ENCODE results near the gene AHNAK.
"Not testable (repeated sequence)": the region's sequence is repeated elsewhere in the genome, so short reads cannot be mapped to it uniquely, and the experiment has no call there.

The AHNAK gene

DNA sequence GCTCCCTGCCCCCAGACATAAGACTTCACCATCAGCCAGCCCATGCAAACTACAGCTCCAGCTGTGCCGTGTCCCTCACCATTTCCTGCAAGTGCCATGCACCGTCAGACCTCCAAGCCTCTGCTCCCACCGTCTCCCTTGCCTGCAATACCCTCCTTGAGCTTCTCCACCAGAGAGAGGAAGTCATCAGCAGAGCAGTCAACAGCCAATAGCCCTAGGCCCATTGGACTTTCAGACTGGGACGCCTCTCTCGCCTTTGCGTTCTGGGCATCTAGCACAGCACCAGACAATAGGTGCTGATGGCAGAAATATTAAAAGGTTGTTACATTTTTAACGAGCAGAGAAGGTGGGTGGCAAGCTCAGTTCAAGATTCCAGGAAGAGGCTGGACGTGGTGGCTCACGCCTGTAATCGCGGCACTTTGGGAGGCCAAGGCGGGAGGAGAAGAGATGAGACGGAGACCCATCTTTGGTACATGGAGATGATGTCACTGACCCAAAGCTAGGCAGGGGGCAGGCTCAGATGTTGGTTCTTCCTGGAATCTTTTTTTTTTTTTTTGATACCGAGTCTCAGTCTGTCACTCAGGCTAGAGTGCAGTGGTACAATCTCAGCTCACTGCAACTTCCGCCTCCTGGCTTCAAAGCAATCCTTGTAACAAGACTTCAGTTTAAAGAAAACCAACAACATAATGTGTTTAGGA, 95.9 kb downstream of the AHNAK start:
- TF ChIP-seq, protein P1, sequence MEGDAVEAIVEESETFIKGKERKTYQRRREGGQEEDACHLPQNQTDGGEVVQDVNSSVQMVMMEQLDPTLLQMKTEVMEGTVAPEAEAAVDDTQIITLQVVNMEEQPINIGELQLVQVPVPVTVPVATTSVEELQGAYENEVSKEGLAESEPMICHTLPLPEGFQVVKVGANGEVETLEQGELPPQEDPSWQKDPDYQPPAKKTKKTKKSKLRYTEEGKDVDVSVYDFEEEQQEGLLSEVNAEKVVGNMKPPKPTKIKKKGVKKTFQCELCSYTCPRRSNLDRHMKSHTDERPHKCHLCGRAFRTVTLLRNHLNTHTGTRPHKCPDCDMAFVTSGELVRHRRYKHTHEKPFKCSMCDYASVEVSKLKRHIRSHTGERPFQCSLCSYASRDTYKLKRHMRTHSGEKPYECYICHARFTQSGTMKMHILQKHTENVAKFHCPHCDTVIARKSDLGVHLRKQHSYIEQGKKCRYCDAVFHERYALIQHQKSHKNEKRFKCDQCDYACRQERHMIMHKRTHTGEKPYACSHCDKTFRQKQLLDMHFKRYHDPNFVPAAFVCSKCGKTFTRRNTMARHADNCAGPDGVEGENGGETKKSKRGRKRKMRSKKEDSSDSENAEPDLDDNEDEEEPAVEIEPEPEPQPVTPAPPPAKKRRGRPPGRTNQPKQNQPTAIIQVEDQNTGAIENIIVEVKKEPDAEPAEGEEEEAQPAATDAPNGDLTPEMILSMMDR (IDR thresholded peaks at IDR 0.05; ENCODE audit: low read length, missing control alignments) = no peak
- DNase-seq (ENCODE audit: low read depth) = no peak
- H3K4me3 ChIP-seq (replicated peaks; ENCODE audit: low read depth, low read length) = no peak overlapping the region

DNA sequence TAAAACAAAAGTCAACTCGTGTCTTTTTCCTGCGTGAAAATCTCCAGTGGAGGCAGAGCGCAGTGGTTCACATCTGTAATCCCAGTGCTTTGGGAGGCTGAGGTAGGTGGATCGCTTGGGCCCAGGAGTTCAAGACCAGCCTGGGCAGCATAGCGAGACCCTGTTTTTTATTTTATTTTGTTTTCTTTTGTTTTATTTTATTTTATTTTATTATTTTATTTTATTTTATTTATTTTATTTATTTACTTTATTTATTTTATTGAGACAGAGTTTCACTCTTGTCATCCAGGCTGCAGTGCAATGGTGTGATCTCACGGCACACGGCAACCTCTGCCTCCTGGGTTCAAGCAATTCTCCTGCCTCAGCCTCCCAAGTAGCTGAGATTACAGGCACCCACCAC, 96.7 kb downstream of the AHNAK start:
- H3K4me3 ChIP-seq (replicated peaks; ENCODE audit: low read depth, low read length); DNase-seq (ENCODE audit: low read depth): not testable (repeated sequence)

DNA sequence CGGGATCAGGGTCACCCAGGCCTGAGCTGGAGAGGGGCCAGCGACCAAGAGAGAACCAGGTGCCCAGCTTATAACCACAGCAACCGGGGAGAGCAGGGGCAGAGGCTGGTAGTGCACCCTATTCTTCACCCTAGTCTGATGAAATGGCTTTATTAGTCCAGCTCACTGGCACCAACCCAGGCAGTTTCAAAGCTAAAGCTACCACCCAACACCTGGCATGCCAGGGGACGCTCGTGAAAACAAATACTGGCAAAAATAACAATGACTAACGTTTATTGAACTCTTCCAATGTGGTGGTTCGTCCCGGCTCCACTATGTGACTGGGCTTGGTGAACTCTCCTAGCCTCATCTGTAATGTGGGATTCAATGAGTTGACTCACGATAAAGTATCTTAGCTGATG, 97.2 kb downstream of the AHNAK start:
- no peak overlapping the region for H3K4me3 ChIP-seq (replicated peaks; ENCODE audit: low read depth, low read length)
- no peak for DNase-seq (ENCODE audit: low read depth)
- TF ChIP-seq, protein P1 (IDR thresholded peaks at IDR 0.05; ENCODE audit: low read length, missing control alignments) = no peak

DNA sequence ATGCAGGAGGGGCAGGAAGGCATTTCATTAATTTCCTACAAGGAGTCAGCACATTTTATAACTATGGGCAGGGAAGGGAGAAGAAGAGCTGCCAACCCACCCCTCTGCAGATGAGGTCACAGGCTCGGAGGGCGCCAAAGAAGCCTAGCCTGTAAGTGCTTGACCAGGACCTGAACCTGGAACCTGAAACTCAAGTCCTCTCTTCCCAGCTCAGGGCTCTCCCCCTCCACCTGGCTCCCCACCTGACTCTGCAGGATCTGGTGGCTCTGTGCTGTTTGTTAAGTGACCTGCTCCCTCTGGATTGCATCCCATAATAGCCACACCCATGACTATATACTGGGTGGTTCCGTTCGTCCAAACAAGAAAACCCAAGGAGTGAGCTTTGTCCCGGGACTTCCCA, 100.5 kb downstream of the AHNAK start:
- DNase-seq (ENCODE audit: low read depth) = no peak
- TF ChIP-seq, protein P1 (IDR thresholded peaks at IDR 0.05; ENCODE audit: low read length, missing control alignments) = no peak
- H3K4me3 ChIP-seq (replicated peaks; ENCODE audit: low read depth, low read length) = no peak overlapping the region

DNA sequence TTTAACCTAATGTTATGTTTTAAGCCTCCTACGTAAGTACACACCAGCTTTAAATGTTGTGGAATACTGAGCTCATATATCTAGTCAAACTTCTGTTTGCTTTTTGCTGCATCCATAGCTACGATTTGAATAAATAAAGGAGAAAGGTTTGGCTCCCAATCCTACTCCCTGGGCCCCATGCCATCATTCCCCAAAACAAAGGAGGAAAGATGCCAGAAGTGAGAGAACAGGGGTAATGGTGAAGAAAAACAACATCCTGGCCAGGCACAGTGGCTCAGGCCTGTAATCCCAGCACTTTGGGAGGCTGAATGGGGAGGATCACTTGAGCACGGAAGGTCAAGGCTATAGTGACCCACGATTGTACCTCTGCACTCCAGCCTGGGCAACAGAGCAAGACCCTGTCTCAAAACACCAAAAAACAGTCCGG, 101.3 kb downstream of the AHNAK start:
- TF ChIP-seq, protein P1 (IDR thresholded peaks at IDR 0.05; ENCODE audit: low read length, missing control alignments) = no peak
- H3K4me3 ChIP-seq (replicated peaks; ENCODE audit: low read depth, low read length) = no peak overlapping the region
- peak; percentile 93 for DNase-seq (ENCODE audit: low read depth)

DNA sequence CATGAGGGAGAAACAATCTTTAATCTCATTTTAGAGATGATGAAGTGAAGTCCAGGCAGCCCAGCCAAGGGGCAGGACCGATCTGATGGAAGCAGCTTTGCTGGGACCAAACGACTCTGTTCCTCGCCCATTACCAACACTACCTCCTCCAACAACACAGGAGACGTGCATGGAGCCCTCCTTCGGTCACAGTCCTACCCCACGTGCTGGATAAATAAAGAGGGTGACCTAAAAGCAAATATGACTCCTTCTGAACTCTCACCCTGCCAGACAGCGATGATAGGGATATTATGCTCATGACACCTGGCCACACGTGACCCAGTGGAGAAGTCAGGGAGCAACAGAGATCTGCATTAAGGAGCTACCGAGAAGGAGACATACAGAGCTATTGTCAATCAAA, 101.8 kb downstream of the AHNAK start:
- no peak for DNase-seq (ENCODE audit: low read depth)
- H3K4me3 ChIP-seq (replicated peaks; ENCODE audit: low read depth, low read length) = peak overlapping the region; percentile 20

DNA sequence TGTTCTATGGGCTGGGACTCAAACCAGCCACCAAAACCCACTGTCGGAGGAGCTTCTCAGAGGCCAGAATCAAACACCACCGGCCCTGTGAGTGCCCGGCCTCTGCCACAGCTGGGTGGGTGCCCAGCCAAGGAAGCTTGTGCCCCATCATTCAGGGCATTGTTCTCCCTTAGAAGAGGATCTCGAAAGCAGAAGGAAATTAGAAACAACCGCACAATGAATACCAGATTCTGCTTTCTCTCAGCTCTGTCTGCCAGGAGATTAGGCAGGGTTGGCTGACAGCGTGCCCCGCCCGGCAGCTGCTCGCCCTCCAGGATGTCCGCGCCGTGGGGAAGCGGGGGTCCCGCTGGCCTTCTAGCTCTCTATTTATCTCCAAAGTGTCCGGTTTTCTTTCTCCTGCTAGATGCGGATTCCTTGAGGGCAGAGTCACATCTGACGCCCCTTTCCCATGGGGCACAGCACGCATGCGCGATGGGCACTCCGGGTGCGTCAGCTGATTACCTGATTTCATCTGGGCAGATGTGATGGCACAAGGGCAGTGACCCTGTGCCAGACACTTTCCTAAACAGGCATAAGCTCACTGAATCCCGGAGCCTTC, 102.3 kb downstream of the AHNAK start:
- peak; percentile 80 for DNase-seq (ENCODE audit: low read depth)
- TF ChIP-seq, protein P1 (IDR thresholded peaks at IDR 0.05; ENCODE audit: low read length, missing control alignments) = no peak
- H3K4me3 ChIP-seq (replicated peaks; ENCODE audit: low read depth, low read length) = peak overlapping the region; percentile 46

More for the DNA sequence above, 101.8 kb downstream of the AHNAK start:
- TF ChIP-seq, protein P1 (IDR thresholded peaks at IDR 0.05; ENCODE audit: low read length, missing control alignments) = no peak
